Left lobe of liver (tissue), 2 donors: ENCODE data around the gene TMEM151A. TPM values are rescaled to one million over a fixed set of nuclear protein-coding genes. Genes with fewer than 3 reads are reported as not detected.
A peak's percentile ranks its signal among the peaks of the same experiment; 100 is the strongest.
"Not testable (repeated sequence)": the region's sequence is repeated elsewhere in the genome, so short reads cannot be mapped to it uniquely, and the experiment has no call there.

Experiments used
- ATAC-seq: fragments of 200-7000 bp; cut with Tn5 transposase; one replicate; pipeline ENCODE4 v1.9.1; 2020; ENCODE audit warnings: mild to moderate bottlenecking, moderate library complexity
- DNase-seq: peaks from one replicate; pipeline ENCODE4 v3.0.0-alpha.2; 2020; ENCODE audit warnings: low spot score
- total RNA-seq: library from RNA; stranded (reverse); gene quantifications from one replicate; pipeline ENCODE4 v1.2.1, GENCODE V29; 2021
- donor health status: DM: no; HTN: no; CAD: no; lungs with moderate emphysema.
- donor health status: DM: no; HTN: yes; CAD: no.

TMEM151A gene
- 0.10 TPM for total RNA-seq

DNA sequence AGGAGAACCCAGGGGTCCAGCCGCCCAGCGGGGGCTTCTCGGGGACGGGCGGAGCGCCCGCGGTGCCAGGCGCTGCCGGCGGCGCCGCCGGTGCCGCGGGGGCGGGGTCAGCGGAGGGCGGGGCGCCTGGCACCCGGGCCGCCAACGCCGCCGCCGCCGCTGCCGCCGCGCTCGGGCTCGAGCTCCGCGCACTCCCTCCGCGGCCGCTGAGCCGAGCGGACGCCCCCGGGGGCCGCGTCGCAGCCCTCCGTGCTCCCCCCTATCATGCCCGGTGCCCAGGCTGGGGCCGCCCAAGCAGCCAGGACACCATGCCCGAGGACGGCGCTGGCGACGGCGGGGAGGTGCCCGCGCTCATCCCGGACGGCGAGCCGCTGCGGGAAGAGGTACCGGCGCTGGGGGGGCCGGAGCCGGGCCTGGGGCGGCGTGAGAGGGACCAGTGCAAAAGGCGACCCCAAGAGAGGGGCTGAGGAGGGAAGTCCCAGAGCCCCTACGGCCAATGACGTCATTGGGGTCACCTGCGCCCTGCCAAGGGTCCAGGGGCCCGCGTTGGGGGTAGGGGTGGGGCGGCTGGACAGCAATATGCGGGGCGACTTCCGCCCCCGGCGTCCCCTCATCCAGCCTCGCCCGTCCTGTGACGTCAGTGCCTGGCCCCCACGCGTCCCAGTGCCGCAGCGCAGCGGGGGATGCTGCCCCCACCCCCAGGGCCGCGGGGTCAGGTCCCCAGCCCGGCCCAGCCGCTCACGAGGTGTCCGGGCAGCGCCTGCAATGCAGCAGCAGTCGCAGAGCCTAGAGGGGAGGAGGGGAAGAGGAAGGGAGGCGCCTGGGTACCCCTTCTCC is at the start of gene TMEM151A:
TSS of gene TMEM151A (plus strand) at position 189 of the 837 bp plus-strand sequence. CDS start at position 309, 120 bp downstream.
- DNase-seq, result no peak

DNA sequence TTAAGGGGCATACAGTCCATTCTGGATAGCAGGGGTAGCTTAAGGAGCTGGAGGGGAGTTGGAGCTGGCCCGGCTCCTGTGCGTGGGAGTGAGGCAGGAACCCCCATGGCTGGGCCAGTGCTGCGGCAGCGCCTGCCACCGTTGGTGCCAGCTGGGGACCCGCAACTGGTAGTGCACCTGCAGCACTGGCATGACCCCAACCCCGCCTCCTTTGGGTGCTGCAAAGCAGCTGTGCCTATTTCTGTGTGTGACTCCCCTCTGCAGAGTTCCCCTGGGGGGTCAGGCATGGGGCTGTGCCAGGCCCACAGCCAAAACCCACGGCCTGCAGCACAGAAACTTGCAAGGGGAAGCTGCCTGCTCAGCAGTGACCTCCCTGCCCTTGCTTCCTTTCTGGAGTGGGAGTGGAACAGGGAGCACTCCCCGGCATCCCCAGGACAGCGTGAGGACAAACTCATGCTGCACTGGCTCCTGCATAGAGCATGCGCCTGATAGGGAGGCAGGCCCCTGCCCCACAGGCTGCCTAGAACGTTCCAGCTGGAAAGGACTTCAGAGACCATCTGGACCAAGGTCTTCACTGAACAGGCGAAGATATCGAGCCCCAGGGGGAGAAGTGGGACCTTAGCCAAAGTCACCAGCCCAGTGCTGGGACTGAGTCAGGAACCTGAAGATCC is 49.5 kb upstream of the TMEM151A start:
- no peak for ATAC-seq

More for the DNA sequence above, at the start of gene TMEM151A:
- ATAC-seq, result peak; percentile 8

DNA sequence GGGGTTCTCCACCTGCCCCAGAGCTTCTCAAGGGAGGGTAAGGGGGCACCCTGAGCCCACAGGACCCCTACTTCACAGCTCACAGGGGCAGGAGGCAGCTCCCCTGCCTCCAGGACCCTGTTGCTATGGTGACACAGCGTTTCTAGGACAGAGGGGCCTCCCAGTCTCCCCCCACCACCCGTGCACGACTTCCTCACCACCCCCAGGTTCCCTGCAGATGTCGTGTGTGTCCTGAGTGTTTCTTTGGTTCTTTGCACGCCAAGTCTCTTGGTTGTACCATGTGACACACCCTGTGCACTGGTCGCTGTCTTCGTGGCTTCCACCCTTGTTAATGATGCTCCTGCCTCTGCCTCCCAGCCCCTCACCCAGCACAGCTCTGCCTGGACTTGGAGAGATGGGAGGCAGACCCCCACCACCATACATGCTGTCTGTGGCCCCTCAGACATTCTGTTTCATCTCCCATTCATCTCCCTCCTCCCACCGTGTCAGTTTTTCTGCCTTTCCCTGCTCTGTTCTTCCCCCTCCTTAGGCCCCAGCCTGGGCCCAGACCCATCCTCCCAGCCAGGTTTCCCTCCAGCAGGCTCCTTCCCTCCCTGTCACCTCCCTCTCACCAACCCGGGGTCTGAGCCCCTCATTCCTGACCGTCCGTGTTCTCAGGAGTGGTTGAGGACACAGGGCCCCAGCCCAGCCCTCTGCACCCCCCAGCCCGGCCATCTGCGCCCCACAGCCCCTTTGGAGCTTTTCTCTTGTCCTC is 47.7 kb upstream of the TMEM151A start:
- no peak for ATAC-seq
- no peak for DNase-seq

More for the DNA sequence above, 49.5 kb upstream of the TMEM151A start:
- no peak for DNase-seq

DNA sequence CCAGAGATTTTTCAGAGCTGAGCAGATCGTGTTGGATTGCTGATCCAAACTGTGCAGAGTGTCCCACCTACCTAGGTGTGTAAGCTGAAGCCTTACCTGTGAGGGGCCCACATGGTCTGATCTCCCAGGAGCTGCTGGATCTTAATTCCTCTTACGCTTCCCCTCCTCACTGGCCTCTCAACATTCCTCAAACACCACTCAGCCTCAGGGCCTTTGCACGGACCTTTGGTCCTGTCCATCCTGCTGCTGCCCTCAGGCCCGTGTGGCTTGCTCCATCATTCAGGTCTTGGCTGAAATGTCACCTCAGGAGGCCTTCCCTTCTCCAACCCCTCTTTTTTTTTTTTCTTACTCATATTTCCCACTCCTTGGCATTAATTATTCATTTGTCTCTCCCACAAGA is 44.4 kb upstream of the TMEM151A start:
- no peak for DNase-seq
- no peak for ATAC-seq

DNA sequence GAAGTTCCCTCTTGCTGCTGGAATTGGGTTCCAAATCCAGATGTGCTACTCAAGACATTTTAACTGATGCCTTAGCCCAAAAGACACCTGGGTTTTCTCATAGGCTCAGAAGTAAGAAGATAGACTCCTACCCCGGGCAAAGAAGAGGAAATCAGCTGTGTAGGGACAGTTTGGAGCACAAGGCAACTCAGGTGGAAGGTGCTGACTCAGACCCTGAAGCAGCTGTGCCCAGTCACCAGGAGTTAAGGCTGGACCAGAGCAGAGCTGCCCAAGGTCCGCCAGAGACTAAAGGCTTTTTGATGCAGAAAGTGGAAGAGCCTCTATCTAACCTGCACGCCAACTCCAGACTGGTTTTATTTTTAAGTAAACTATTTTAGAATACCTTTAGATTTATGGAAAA is 43.9 kb upstream of the TMEM151A start:
- ATAC-seq, result no peak

DNA sequence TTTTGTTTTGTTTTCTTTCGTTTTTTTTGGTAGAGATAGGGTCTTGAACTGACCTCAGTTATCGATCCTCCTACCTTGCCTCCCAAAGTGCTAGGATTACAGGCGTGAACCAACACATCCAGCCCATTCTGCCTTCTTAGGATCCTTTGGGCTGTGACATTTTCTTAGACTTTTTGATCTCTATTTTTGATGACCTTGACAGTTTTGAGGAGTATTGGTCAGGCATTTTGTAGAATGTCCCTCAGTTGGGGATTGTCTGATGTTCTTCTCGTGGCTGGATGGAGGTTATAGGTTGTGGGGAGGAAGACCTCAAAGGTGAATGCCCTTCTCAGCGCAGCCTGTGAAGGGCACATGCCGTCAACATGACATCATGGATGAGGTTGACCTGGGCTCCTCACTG is 42.8 kb upstream of the TMEM151A start:
- no peak for ATAC-seq
- no peak for DNase-seq

More for the DNA sequence above, 43.9 kb upstream of the TMEM151A start:
- no peak for DNase-seq

DNA sequence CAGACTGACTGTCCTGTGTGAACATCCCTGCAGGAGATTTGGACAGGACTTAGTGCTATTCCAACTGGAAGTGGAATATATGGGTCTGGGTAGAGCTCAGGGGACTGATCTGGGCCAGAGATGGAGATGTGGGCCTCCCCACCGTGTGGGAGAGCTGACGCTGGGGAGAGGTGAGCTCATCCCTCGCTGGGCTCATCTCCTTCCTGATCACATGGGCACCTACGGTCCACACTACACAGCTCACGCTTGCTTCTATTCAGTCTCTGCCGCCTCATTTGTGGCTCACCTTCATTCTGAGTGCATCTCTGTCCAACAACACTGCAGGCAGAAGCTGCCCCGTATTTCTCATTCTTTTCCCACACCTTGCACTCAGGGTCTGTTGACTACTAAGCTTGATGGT is 39.9 kb upstream of the TMEM151A start:
- DNase-seq (no peak), ATAC-seq (no peak)

DNA sequence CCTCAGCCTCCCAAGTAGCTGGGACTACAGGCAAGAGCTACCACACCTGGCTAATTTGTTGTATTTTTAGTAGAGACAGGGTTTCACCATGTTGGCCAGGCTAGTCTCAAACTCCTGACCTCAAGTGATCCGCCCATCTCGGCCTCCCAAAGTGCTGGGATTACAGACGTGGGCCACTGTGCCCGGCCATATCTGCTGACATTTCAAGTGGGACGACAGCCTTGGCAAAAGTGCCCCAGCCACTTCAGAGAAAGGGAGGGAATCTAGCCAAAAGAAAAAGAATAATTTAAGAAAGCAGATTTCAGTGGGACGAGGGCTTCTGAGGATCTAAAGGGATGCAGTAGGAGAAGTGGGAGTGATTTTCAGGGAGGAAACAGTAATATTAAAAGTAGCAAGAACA is 38.6 kb upstream of the TMEM151A start:
- not testable (repeated sequence) for ATAC-seq

DNA sequence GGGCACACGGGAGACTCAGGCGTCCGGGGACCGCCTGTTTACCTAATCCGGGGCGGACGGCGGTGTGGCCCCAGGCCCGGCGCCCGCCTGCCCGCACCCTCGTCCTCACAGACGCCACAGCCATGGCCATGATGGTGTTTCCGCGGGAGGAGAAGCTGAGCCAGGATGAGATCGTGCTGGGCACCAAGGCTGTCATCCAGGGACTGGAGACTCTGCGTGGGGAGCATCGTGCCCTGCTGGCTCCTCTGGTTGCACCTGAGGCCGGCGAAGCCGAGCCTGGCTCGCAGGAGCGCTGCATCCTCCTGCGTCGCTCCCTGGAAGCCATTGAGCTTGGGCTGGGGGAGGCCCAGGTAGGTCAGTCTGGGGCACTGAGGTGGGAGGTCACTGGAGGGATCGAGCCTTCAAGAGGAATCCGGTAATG is 33.2 kb upstream of the TMEM151A start:
- peak; percentile 2 for ATAC-seq
- no peak for DNase-seq

More for the DNA sequence above, 38.6 kb upstream of the TMEM151A start:
- not testable (repeated sequence) for DNase-seq

DNA sequence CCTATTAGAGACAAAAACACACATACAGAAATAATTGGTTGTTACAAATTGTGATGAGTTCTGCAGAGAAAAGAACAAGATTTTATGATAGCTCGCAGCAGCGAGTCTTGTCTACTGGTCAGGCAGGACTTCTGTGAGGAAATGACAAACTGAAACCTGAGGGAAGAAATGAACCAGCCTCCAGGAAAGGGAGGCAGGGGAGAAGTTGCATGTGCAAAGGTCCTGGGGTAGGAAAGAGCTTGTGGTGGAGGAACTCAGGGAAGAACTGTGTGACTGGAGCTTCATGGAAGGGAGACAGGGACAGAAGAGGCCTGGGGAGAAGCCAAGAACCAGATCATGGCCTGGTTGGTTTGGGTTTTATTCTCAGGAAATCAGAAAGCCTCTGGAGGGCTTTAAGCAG is 32.5 kb upstream of the TMEM151A start:
- ATAC-seq (no peak), DNase-seq (no peak)

DNA sequence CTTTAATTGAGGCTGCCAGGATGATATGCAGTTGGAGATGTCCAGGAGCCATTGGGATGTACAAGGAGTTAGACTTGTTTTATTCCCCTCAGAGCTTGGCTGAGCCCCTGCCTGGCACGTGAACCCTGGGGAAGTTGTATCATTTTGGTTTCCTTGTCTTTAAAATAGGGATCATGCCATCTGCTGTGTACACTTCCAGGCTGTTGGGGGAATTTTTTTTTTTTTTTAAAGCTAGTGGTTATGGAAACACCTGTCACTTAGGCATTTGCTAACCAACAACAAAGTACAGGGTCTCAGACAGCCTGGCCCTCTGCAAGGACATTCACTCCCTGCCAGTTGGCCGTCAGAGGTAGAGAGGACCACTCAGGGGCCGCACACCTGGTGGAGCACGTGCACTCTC is 31.7 kb upstream of the TMEM151A start:
- no peak for ATAC-seq
- DNase-seq, result no peak

DNA sequence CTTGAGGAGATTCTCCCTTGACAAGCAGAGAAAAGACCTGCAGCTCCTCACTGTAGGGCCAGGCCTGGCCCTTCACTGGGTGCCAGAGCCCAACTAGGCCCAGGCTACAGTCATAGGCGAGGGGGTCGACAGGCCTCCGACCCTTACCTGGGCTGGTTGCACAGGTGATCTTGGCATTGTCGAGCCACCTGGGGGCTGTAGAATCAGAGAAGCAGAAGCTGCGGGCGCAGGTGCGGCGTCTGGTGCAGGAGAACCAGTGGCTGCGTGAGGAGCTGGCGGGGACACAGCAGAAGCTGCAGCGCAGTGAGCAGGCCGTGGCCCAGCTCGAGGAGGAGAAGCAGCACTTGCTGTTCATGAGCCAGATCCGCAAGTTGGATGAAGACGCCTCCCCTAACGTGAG is 30.1 kb upstream of the TMEM151A start:
- ATAC-seq (no peak), DNase-seq (no peak)

DNA sequence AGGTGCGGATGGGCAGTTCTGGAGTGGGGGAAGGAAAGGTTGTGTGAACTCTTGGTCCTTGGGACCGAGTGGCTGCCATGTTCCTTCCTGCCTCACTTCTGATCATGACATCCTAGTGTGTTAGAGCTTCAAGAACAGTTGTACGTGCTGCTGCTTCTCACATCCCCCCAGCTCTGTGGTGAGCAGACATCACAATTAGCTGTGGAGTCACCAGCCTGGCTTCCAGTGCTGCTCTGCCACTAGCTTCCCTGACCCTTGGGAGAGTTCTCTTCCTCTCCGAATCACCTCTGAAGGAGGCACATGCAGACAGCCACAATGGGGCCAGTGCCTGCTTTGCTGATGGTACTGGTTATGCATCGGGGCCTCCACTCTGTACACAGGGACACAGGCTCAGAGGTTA is 29.5 kb upstream of the TMEM151A start:
- ATAC-seq (no peak), DNase-seq (no peak)

DNA sequence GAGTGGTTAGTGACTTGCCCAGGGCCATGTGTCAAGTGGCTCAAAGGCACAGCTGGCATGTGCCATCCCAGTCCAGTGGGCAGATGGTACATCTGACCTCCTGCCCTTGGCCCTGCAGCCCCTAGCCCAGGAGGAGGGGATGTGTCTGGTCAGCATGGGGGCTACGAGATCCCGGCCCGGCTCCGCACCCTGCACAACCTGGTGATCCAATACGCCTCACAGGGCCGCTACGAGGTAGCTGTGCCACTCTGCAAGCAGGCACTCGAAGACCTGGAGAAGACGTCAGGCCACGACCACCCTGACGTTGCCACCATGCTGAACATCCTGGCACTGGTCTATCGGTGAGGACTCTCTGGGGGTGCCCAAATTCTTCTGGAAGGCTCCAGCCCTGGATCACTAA is 29.0 kb upstream of the TMEM151A start:
- no peak for DNase-seq
- ATAC-seq, result no peak

DNA sequence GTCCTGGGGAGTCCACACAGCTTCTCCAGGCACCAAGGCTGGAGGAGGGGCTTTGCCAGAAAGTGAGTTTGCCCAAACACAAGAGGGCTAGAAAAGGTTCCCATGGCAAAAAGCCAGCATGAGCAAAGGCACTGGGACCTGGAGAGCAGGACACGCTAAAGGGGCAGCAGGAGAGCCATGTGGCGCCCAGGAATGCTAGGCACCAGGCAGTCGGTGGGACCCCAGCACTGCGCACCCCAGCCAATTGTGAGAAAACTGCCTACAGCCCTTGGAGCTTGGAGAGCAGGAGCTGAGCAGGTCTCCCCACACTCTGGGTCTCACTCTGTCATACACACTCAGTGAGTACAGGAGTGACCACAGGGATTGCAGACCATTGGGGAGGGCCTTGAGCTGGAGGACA is 28.5 kb upstream of the TMEM151A start:
- ATAC-seq, result no peak
- no peak for DNase-seq

DNA sequence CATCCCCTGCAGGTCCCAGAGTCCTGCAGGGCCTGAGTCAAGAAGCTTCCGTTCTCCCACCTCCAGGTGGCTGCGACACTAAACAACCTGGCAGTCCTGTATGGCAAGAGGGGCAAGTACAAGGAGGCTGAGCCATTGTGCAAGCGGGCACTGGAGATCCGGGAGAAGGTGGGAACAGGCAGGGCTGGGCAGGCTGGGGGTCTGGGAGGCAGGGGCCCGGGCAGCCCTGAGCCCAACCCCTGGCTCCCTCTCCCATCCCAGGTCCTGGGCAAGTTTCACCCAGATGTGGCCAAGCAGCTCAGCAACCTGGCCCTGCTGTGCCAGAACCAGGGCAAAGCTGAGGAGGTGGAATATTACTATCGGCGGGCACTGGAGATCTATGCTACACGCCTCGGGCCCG is 27.9 kb upstream of the TMEM151A start:
- no peak for DNase-seq
- ATAC-seq, result no peak

DNA sequence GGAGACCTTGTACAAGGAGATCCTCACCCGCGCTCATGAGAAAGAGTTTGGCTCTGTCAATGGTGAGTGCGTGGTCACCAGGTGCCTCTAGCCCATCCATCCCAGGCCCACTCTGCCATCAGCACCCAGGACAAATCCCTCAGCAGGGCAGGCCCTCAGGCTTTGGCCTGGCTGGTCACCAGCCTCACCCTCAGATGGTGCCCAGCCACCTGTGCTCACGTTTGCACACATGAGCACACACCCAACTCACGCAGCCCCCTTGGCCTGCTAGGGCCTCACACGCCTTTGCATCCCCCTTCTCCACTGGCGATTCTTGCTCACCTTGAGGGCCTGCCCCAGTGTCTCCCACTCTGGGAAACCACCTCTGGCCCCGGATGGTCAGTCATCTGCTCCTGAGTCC is 27.3 kb upstream of the TMEM151A start:
- no peak for ATAC-seq
- DNase-seq, result no peak

DNA sequence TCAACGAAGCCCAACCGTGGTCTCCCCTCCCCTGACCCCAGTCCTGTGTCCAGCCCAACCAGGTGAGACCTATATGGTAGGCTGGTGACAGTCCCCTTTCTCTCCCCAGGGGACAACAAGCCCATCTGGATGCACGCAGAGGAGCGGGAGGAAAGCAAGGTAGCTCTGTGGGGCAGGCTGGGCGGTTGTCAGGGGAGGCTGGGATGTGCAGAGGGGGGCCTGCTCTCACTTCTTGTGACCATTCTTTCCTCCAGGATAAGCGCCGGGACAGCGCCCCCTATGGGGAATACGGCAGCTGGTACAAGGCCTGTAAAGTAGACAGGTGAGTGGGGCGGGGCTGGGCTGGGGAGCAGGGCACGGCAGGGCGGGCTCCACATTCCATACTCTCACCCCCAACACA is 26.8 kb upstream of the TMEM151A start:
- no peak for DNase-seq
- ATAC-seq, result no peak

DNA sequence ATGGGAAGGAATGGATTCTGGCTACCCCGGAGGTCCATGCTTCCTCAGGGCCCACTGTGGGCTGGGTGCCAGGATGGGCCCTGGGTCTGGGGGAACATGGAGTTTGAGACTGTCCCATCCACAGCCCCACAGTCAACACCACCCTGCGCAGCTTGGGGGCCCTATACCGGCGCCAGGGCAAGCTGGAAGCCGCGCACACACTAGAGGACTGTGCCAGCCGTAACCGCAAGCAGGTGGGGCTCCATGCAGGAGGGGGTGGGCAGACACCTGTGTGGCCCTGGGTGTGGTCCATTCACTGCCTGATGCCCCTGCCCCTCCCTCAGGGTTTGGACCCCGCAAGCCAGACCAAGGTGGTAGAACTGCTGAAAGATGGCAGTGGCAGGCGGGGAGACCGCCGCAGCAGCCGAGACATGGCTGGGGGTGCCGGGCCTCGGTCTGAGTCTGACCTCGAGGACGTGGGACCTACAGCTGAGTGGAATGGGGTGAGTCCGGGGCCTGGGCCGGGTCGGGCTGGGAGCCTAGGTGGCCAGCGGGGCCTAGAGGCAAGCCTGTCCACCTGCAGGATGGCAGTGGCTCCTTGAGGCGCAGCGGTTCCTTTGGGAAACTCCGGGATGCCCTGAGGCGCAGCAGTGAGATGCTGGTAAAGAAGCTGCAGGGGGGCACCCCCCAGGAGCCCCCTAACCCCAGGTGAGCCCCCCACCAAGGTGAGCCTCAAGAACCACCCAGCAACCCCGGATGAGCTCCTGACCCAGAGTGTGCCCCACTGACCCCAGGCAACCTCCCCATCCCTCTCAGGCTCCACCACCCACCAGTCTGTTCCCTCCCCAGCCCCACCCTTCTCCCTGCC is 25.9 kb upstream of the TMEM151A start:
- no peak for ATAC-seq
- no peak for DNase-seq

DNA sequence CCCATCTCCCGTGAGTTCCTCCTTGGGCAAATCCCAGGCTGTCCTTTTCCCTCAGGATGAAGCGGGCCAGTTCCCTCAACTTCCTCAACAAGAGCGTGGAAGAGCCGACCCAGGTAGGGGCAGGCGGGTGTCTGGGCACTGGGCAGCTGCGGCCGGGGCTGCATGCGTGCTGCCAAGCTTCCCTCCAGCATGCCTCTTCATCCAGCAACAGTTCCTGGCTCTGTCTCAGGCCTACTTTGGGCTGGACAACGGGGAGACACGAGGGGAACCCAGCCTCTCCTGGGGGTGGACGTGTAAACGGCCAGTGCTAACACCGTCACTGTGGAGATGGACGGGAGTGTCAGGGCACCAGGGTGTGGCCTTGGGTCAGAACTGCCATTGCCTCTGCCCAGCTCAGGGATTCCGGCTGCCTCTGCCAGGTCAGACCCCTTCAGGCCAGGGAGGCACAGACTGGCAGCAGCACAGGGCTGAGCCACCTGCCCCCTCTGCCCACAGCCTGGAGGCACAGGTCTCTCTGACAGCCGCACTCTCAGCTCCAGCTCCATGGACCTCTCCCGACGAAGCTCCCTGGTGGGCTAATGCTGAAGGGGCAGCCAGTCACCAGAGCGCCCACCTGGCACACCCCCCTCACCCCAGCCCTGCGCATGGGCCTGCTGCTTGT is 25.2 kb upstream of the TMEM151A start:
- DNase-seq, result no peak
- no peak for ATAC-seq
